Progenitor cell of endocrine pancreas (in vitro differentiated cells): ENCODE data around the gene DCBLD2. TPM values are rescaled to one million over a fixed set of nuclear protein-coding genes. Genes with fewer than 3 reads are reported as not detected.

Source experiments
- DNase-seq: peaks from one replicate; pipeline ENCODE4 v3.0.0; 2021; ENCODE audit warnings: low spot score; ENCODE audit not compliant: unreplicated experiment
- H3K27ac Mint-ChIP-seq: 2 replicates; pipeline ENCODE4 v1.8.0; 2021; ENCODE audit warnings: mild to moderate bottlenecking, moderate library complexity, mixed read lengths
- H3K27me3 Mint-ChIP-seq: 2 replicates; pipeline ENCODE4 v1.8.0; 2021; ENCODE audit warnings: mixed read lengths
- H3K36me3 Mint-ChIP-seq: 2 replicates; pipeline ENCODE4 v1.8.0; 2022; ENCODE audit warnings: mixed read lengths; ENCODE audit not compliant: insufficient read depth
- H3K4me1 Mint-ChIP-seq: 2 replicates; pipeline ENCODE4 v1.8.0; 2021; ENCODE audit warnings: low read depth, mixed read lengths
- H3K4me3 Mint-ChIP-seq: 2 replicates; pipeline ENCODE4 v1.8.0; 2021; ENCODE audit warnings: low read depth, mild to moderate bottlenecking, moderate library complexity, mixed read lengths
- H3K9me3 Mint-ChIP-seq: 2 replicates; pipeline ENCODE4 v1.8.0; 2021; ENCODE audit warnings: low read depth, mixed read lengths
- total RNA-seq: library from RNA; stranded (reverse); gene quantifications from 2 replicates; pipeline ENCODE4 v1.2.1, GENCODE V29; 2021
- TF ChIP-seq, protein P1 (sequence below): fragments of 200-600 bp; sonication (generic); IDR thresholded peaks from one replicate; pipeline ENCODE4 v1.5.0; 2021; ENCODE audit warnings: antibody characterized with exemption, mild to moderate bottlenecking; ENCODE audit not compliant: unreplicated experiment

Gene DCBLD2
- total RNA-seq, 1 donor from 2014 or later = 85.5 TPM

DNA sequence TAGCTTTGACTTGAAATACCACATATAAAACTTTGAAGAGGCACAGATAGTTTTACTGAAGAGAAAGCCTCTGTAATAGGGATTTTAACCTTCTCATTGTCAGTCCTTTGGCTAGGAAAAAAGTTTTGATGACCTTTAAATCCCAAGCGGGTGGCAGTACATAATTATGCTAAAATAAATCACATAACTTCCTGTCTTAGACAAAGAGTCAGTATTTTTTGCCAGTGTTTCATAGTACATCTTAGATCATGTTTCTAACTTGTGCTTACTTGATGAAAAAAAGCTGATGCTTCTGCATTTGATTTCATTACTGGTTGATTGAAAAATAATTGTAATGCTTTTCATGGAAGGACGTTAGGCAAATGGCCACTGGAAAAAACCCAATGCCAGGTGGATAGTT is 132.5 kb downstream of the DCBLD2 start:
- Mint-ChIP-seq H3K27me3 (no peaks in the 10 kb centered on the region), H3K9me3 (no peaks in the 10 kb centered on the region), H3K4me1 (peaks cover 42% of the 10 kb centered on the region), H3K36me3 (peaks cover 6% of the 10 kb centered on the region), H3K4me3 (no peak overlapping the region), H3K27ac (no peak overlapping the region)
- TF ChIP-seq, protein P1, sequence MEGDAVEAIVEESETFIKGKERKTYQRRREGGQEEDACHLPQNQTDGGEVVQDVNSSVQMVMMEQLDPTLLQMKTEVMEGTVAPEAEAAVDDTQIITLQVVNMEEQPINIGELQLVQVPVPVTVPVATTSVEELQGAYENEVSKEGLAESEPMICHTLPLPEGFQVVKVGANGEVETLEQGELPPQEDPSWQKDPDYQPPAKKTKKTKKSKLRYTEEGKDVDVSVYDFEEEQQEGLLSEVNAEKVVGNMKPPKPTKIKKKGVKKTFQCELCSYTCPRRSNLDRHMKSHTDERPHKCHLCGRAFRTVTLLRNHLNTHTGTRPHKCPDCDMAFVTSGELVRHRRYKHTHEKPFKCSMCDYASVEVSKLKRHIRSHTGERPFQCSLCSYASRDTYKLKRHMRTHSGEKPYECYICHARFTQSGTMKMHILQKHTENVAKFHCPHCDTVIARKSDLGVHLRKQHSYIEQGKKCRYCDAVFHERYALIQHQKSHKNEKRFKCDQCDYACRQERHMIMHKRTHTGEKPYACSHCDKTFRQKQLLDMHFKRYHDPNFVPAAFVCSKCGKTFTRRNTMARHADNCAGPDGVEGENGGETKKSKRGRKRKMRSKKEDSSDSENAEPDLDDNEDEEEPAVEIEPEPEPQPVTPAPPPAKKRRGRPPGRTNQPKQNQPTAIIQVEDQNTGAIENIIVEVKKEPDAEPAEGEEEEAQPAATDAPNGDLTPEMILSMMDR = no peak
- DNase-seq = no peak

DNA sequence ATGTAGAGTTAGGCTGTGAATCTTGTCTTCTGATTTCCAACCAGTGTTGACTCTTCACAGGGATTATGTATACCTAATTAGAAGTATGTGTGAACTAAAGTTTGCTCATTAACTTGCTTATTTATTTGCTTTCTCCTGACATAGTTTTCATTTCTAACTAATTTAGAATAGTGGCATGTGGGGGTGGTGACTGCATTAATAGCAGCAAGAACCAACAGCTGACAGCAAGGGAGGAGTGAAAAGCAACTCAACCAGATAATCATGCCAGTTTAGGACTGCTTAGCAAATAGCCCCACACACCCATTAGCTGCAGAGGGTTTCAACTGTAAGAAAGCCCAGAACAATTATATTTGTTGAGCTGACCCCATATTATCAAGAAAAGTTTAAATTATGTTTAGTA is 134.6 kb downstream of the DCBLD2 start:
- no peak for DNase-seq
- peaks cover 6% of the 10 kb centered on the region for H3K36me3 Mint-ChIP-seq
- H3K4me3 Mint-ChIP-seq = no peak overlapping the region
- H3K9me3 Mint-ChIP-seq = no peaks in the 10 kb centered on the region
- H3K27ac Mint-ChIP-seq = peak overlapping the region; percentile 20
- peaks cover 53% of the 10 kb centered on the region for H3K4me1 Mint-ChIP-seq
- TF ChIP-seq, protein P1 = no peak
- H3K27me3 Mint-ChIP-seq = no peaks in the 10 kb centered on the region

DNA sequence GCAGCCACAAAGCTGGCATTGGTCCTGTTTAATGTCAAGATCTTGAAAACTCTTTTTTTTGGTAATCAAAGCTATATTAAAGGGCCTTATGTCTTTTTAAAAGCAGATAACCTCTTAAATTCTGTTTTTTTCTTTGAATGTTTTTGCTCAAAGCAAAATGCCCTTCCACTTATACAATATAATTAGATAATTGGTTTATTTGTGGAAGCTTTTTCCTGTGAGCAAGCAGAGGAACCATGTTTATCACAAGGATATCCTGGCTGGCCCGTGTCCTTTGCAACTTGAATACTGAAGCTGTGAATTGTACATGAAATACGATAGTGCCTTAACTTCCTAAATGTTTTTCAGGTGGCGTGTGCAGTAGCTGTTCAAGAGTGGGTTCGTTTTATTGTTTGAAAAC is 135.8 kb downstream of the DCBLD2 start:
- no peak overlapping the region for H3K27ac Mint-ChIP-seq
- DNase-seq = no peak
- H3K4me1 Mint-ChIP-seq = peaks cover 47% of the 10 kb centered on the region
- H3K27me3 Mint-ChIP-seq = no peaks in the 10 kb centered on the region
- H3K36me3 Mint-ChIP-seq = peaks cover 6% of the 10 kb centered on the region
- H3K4me3 Mint-ChIP-seq = no peak overlapping the region
- H3K9me3 Mint-ChIP-seq = no peaks in the 10 kb centered on the region
- TF ChIP-seq, protein P1 = no peak

DNA sequence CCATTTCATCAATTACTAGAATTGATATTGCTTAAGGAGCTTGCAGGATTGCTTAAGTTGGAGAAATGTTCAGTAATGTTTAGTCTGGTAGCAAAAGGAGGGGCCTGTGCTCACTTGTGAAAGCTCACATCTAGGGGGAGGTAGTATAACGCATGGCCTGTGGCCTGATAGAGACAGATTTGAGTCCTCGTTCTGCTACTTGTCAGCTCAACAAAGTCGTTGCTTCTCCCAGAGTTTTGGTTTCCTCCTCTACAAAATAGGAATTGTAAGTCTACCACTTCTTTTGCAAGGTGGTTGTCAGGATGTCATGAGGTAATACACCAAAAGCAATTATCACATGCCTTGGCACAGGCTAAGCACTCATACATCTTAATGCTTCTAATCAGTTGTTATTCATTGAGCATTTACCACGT is 137.0 kb downstream of the DCBLD2 start:
- no peak for DNase-seq
- H3K27me3 Mint-ChIP-seq = no peaks in the 10 kb centered on the region
- no peaks in the 10 kb centered on the region for H3K9me3 Mint-ChIP-seq
- peaks cover 44% of the 10 kb centered on the region for H3K4me1 Mint-ChIP-seq
- TF ChIP-seq, protein P1 = no peak
- no peak overlapping the region for H3K4me3 Mint-ChIP-seq
- no peak overlapping the region for H3K27ac Mint-ChIP-seq
- peaks cover 8% of the 10 kb centered on the region for H3K36me3 Mint-ChIP-seq

DNA sequence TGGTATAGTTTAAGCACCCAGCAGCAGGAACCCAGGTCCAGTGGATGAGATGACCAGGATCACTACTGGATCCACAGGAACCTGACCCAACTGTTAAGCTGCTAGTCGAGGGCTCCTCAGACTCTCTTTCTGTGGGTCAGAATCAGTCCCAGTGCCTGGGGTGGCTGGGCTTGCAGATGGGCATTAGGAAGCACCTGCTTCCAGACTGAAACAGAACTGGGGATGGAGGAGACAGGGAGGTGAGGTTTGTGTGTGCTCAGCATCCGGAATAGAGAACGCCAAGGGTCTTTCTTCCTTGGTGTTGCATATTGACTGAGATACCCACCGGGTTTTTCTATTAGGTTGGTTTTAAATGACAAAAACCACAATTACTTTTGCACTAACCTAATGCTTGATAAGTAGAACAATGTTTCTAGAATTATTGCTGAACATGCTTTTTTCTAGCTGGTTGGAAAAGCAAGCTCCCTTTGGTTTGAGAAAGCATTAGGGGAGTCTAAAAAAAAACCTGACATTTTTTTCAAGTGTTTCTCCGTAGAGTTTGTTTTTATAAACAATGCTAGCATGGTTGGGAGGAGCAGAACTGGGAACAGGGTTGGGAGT is 137.6 kb downstream of the DCBLD2 start:
- no peaks in the 10 kb centered on the region for H3K27me3 Mint-ChIP-seq
- peaks cover 10% of the 10 kb centered on the region for H3K36me3 Mint-ChIP-seq
- H3K27ac Mint-ChIP-seq = peak overlapping the region; percentile 12
- DNase-seq = no peak
- no peak overlapping the region for H3K4me3 Mint-ChIP-seq
- H3K9me3 Mint-ChIP-seq = no peaks in the 10 kb centered on the region
- TF ChIP-seq, protein P1 = no peak
- H3K4me1 Mint-ChIP-seq = peaks cover 47% of the 10 kb centered on the region
